ENCODE measurements around the gene PDLIM7.
A peak's percentile ranks its signal among the peaks of the same experiment; 100 is the strongest.

PDLIM7 gene

GRCh38 chr5:177442066-177442826 is 55.2 kb downstream of the PDLIM7 start:
- DNase-seq = peak in 1 of 2 experiments; percentile 26

- no peak for DNase-seq
Observed at GRCh38 chr5:177440990-177441780, 56.2 kb downstream of the PDLIM7 start.

- peak in 1 of 2 experiments; percentile 65 for DNase-seq
Observed at GRCh38 chr5:177440211-177440989, 57.0 kb downstream of the PDLIM7 start.

DNA sequence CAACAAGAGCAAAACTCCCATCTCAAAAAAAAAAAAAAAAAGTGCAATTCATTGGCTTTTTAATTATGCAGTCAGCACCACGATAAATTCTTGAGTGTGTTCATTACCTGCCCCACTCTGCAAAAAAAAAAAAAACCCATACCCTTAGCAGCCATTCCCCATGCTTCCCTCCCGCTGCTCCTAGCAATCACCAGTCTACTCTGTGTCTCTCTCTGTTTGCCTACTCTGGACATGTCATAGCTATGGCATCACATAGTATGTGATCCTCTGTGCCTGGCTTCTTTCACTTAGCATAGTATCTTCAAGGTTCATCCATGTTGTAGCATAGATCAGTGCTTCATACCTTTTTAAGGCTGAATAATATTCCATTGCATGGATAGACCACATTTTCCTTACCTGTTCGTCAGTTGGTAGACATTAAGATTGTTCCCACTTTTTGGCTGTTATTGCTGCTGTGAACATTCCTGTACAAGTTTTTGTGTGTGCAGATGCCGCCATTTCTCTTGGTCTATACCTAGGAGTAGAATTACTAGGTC is 57.8 kb downstream of the PDLIM7 start:
- no peak for DNase-seq

DNA sequence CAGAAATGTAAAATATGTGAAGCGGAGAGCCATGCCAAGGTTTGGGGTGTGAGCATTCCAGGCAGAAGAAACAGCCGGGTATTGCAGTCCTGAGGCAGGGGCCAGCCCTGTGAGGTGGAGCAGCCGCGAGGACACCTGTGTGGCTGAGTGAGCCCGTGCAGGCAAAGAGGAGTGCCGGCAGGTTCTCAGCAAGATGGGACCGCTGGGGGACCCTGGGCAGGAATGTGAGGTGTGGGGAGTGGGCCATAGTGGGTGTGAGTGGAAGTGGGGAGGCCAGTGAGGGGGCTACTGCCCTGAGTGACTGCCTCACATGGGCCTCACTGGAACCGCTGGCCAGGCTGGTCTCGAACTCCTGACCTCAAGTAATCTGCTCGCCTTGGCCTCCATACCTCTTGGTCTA is 58.9 kb downstream of the PDLIM7 start:
- peak in 1 of 2 experiments; percentile 25 for DNase-seq

- no peak for DNase-seq
Observed at GRCh38 chr5:177437623-177438022, 59.8 kb downstream of the PDLIM7 start.

GRCh38 chr5:177435847-177436536 is 61.4 kb downstream of the PDLIM7 start:
- no peak for DNase-seq

GRCh38 chr5:177434942-177435738 is 62.3 kb downstream of the PDLIM7 start:
- DNase-seq = peak in 1 of 2 experiments; percentile 25

DNA sequence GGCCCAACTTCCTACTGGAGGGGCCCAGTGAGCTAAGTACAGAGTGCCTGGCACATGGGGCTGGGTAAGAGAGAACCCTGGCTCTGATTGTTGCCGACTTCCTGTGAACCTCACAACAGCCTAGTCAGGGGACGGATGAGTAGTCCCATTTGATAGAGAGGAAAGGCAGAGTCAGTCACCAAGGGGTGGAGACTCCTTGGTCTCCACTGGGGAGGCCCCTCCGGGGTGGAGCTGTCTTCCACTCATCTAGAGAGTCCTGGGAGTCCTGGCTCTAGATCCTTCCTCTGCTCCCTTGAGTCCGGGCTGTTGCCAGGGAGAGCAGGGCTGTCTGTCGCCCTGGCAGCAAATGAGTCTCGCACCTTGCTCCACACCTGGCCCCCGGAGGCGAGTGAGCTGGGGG is 63.0 kb downstream of the PDLIM7 start:
- DNase-seq = peak; percentile 75 to 78

DNA sequence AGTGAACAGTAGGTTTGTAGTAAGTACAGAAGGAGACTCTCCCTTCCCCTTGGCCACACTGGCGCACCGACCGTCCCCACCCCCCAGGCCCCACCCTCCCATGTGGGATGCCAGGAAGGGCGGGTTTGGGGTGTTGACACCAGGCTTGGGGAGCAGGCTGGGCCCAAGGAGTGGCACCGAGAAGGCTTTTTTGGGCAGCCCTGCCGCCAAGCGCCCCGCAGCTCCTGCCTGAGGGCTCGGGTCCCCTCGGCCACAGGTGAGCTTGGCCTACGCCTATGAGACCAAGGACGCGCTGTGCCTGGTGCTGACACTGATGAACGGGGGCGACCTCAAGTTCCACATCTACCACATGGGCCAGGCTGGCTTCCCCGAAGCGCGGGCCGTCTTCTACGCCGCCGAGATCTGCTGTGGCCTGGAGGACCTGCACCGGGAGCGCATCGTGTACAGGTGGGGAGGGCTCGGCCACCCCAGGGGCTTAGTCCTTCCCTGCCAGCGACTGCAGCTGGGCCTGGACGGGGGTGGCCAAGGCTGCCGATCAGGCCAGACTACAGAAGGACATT is 63.7 kb downstream of the PDLIM7 start:
- DNase-seq = no peak
